ENCODE measurements around the gene HEATR5A. TPM values are rescaled to one million over a fixed set of nuclear protein-coding genes. Genes with fewer than 3 reads are reported as not detected.

The HEATR5A gene
- total and polyA plus RNA-seq, 2 experiments from 2014 or later = 25.8 to 32.5 TPM

DNA sequence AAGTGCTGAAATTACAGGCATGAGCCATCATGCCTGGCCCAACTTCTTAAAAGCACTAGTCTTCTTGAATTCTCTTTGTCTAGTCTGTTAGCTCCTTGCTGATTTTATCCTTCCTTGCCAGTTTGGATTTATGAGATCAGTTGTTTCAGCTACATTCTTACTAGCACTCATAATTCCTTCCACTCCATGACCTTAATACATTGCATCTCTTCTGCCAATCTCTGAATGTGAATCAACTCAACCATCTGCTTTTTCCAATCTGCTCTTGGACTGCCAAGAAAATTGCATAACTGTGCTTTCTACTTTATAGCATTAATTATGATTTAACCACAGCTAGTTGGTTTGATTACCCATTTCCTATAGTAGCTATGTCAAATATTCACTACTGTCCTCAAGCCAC lies 14.9 kb upstream of the HEATR5A start:
- no peak overlapping the region for H3K4me2 ChIP-seq
- Mint-ChIP-seq H3K36me3 (ENCODE audit: low read depth) (peaks cover 36% of the 10 kb centered on the region), H3K9me3 (peaks cover 28% of the 10 kb centered on the region), H3K4me1 (no peaks in the 10 kb centered on the region), H3K4me3 (no peak overlapping the region), H3K27ac (no peak overlapping the region), H3K27me3 (ENCODE audit: insufficient read depth, low read depth, poor library complexity) (peaks cover 2% of the 10 kb centered on the region)
- H3K79me2 ChIP-seq (replicated peaks; ENCODE audit: insufficient read depth) = no peaks in the 10 kb centered on the region
- no peak overlapping the region for H2AFZ ChIP-seq
- H3K4me1 ChIP-seq (ENCODE audit: insufficient read depth) = no peaks in the 10 kb centered on the region
- peaks cover 13% of the 10 kb centered on the region; the same call in 1 of the 2 replicates for H3K36me3 ChIP-seq (ENCODE audit: insufficient read depth)
- no peak for ATAC-seq
- no peak for DNase-seq (ENCODE audit: low spot score)
- H3F3A ChIP-seq (replicated peaks; ENCODE audit: low read depth) = no peaks in the 10 kb centered on the region
- H3K27ac ChIP-seq (ENCODE audit: low read depth) = no peak overlapping the region
- TF ChIP-seq ZNF331 (CRISPR knock-in tag; IDR thresholded peaks at IDR 0.05; ENCODE audit: low read depth) = no peak
- TF ChIP-seq ZNF114 (CRISPR knock-in tag; IDR thresholded peaks at IDR 0.05) = no peak
- no peak for TF ChIP-seq STAT1 (IDR thresholded peaks at IDR 0.05; ENCODE audit: unreplicated experiment)
- TF ChIP-seq NANOG (IDR thresholded peaks at IDR 0.05; ENCODE audit: borderline replicate concordance) = no peak
- no peak for TF ChIP-seq EZH2phosphoT487 (IDR thresholded peaks at IDR 0.05; ENCODE audit: unreplicated experiment)
- TF ChIP-seq CREB1 (CRISPR knock-in tag; IDR thresholded peaks at IDR 0.05; ENCODE audit: low read depth) = no peak
- TF ChIP-seq, protein P1, sequence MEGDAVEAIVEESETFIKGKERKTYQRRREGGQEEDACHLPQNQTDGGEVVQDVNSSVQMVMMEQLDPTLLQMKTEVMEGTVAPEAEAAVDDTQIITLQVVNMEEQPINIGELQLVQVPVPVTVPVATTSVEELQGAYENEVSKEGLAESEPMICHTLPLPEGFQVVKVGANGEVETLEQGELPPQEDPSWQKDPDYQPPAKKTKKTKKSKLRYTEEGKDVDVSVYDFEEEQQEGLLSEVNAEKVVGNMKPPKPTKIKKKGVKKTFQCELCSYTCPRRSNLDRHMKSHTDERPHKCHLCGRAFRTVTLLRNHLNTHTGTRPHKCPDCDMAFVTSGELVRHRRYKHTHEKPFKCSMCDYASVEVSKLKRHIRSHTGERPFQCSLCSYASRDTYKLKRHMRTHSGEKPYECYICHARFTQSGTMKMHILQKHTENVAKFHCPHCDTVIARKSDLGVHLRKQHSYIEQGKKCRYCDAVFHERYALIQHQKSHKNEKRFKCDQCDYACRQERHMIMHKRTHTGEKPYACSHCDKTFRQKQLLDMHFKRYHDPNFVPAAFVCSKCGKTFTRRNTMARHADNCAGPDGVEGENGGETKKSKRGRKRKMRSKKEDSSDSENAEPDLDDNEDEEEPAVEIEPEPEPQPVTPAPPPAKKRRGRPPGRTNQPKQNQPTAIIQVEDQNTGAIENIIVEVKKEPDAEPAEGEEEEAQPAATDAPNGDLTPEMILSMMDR (conservative IDR thresholded peaks at IDR 0.05; ENCODE audit: low read depth in 2 of 2) = no peak
- TF ChIP-seq REST (IDR thresholded peaks at IDR 0.05; ENCODE audit: unreplicated experiment) = no peak
- TF ChIP-seq EZH2 (IDR thresholded peaks at IDR 0.05; ENCODE audit: low read depth, unreplicated experiment) = no peak
- TF ChIP-seq, protein P2, sequence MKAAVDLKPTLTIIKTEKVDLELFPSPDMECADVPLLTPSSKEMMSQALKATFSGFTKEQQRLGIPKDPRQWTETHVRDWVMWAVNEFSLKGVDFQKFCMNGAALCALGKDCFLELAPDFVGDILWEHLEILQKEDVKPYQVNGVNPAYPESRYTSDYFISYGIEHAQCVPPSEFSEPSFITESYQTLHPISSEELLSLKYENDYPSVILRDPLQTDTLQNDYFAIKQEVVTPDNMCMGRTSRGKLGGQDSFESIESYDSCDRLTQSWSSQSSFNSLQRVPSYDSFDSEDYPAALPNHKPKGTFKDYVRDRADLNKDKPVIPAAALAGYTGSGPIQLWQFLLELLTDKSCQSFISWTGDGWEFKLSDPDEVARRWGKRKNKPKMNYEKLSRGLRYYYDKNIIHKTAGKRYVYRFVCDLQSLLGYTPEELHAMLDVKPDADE (IDR thresholded peaks at IDR 0.05) = no peak
- no peak for TF ChIP-seq POLR2AphosphoS5 (IDR thresholded peaks at IDR 0.05; ENCODE audit: low read depth)
- no peak for TF ChIP-seq JUNB (IDR thresholded peaks at IDR 0.05; ENCODE audit: unreplicated experiment)
- TF ChIP-seq, protein P3, sequence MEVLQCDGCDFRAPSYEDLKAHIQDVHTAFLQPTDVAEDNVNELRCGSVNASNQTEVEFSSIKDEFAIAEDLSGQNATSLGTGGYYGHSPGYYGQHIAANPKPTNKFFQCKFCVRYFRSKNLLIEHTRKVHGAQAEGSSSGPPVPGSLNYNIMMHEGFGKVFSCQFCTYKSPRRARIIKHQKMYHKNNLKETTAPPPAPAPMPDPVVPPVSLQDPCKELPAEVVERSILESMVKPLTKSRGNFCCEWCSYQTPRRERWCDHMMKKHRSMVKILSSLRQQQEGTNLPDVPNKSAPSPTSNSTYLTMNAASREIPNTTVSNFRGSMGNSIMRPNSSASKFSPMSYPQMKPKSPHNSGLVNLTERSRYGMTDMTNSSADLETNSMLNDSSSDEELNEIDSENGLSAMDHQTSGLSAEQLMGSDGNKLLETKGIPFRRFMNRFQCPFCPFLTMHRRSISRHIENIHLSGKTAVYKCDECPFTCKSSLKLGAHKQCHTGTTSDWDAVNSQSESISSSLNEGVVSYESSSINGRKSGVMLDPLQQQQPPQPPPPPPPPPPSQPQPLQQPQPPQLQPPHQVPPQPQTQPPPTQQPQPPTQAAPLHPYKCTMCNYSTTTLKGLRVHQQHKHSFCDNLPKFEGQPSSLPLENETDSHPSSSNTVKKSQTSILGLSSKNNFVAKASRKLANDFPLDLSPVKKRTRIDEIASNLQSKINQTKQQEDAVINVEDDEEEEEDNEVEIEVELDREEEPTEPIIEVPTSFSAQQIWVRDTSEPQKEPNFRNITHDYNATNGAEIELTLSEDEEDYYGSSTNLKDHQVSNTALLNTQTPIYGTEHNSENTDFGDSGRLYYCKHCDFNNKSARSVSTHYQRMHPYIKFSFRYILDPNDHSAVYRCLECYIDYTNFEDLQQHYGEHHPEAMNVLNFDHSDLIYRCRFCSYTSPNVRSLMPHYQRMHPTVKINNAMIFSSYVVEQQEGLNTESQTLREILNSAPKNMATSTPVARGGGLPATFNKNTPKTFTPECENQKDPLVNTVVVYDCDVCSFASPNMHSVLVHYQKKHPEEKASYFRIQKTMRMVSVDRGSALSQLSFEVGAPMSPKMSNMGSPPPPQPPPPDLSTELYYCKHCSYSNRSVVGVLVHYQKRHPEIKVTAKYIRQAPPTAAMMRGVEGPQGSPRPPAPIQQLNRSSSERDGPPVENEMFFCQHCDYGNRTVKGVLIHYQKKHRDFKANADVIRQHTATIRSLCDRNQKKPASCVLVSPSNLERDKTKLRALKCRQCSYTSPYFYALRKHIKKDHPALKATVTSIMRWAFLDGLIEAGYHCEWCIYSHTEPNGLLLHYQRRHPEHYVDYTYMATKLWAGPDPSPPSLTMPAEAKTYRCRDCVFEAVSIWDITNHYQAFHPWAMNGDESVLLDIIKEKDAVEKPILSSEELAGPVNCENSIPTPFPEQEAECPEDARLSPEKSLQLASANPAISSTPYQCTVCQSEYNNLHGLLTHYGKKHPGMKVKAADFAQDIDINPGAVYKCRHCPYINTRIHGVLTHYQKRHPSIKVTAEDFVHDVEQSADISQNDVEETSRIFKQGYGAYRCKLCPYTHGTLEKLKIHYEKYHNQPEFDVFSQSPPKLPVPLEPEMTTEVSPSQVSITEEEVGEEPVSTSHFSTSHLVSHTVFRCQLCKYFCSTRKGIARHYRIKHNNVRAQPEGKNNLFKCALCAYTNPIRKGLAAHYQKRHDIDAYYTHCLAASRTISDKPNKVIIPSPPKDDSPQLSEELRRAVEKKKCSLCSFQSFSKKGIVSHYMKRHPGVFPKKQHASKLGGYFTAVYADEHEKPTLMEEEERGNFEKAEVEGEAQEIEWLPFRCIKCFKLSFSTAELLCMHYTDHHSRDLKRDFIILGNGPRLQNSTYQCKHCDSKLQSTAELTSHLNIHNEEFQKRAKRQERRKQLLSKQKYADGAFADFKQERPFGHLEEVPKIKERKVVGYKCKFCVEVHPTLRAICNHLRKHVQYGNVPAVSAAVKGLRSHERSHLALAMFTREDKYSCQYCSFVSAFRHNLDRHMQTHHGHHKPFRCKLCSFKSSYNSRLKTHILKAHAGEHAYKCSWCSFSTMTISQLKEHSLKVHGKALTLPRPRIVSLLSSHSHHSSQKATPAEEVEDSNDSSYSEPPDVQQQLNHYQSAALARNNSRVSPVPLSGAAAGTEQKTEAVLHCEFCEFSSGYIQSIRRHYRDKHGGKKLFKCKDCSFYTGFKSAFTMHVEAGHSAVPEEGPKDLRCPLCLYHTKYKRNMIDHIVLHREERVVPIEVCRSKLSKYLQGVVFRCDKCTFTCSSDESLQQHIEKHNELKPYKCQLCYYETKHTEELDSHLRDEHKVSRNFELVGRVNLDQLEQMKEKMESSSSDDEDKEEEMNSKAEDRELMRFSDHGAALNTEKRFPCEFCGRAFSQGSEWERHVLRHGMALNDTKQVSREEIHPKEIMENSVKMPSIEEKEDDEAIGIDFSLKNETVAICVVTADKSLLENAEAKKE (CRISPR knock-in tag; IDR thresholded peaks at IDR 0.05) = no peak
- no peaks in the 10 kb centered on the region for H3K27me3 ChIP-seq (ENCODE audit: insufficient read depth)
- H4K20me1 ChIP-seq (replicated peaks; ENCODE audit: insufficient read depth) = no peaks in the 10 kb centered on the region
- no peaks in the 10 kb centered on the region; the same call in none of the 2 replicates for H3K9me2 ChIP-seq (ENCODE audit: insufficient read depth)
- no peak overlapping the region for H3K4me3 ChIP-seq

Measured in GM23338 (cell line).